ENCODE data around the gene FHL2.

GRCh38 chr2:105338020-105338385, 60.8 kb downstream of the FHL2 start:
- TF ChIP-seq POLR2A (IDR thresholded peaks at IDR 0.05) = no peak
- TF ChIP-seq CTCF (IDR thresholded peaks at IDR 0.05) = no peak
- TF ChIP-seq POLR2AphosphoS5 (IDR thresholded peaks at IDR 0.05) = no peak

Measured in breast epithelium (tissue), 3 donors.